SJCRH30 (cell line): ENCODE data around the gene CSAD. TPM values are rescaled to one million over a fixed set of nuclear protein-coding genes. Genes with fewer than 3 reads are reported as not detected.
"Not testable (repeated sequence)": the region's sequence is repeated elsewhere in the genome, so short reads cannot be mapped to it uniquely, and the experiment has no call there.

Experiments
- DNase-seq, 2 experiments: peaks; one replicate each; pipeline ENCODE4 v3.0.0-alpha.2; 2015 to 2020
- H3K27ac ChIP-seq: fragments of 250-450 bp; sonication (Bioruptor Pico); 2 replicates; pipeline ENCODE4 v1.5.1; 2020; ENCODE audit warnings: mild to moderate bottlenecking, moderate library complexity
- H3K27me3 ChIP-seq: fragments of 250-450 bp; sonication (Bioruptor Pico); 2 replicates; pipeline ENCODE4 v1.5.1; 2020; ENCODE audit warnings: mild to moderate bottlenecking, moderate library complexity
- H3K36me3 ChIP-seq: fragments of 250-450 bp; sonication (Bioruptor Pico); 2 replicates; pipeline ENCODE4 v1.5.1; 2020; ENCODE audit warnings: mild to moderate bottlenecking, moderate library complexity
- H3K4me1 ChIP-seq: fragments of 250-450 bp; sonication (Bioruptor Pico); 2 replicates; pipeline ENCODE4 v1.5.1; 2020; ENCODE audit warnings: mild to moderate bottlenecking, moderate library complexity
- H3K4me3 ChIP-seq: fragments of 250-450 bp; sonication (Bioruptor Pico); 2 replicates; pipeline ENCODE4 v1.5.1; 2020; ENCODE audit warnings: mild to moderate bottlenecking, moderate library complexity
- H3K9me3 ChIP-seq: fragments of 250-450 bp; sonication (Bioruptor Pico); replicated peaks from 2 replicates; pipeline ENCODE4 v1.5.1; 2020; ENCODE audit warnings: mild to moderate bottlenecking, moderate library complexity
- total RNA-seq: library from RNA; depleted of rRNA; stranded (reverse); fragments of >200 nt; shearing (Covaris generic); gene quantifications from 2 replicates; pipeline ENCODE4 v1.2.3, GENCODE V29; 2014

CSAD gene
- total RNA-seq, 1 experiment from 2014 or later: 3.3 TPM

- no peaks in the 10 kb centered on the region for H3K9me3 ChIP-seq
- H3K27me3 ChIP-seq: no peaks in the 10 kb centered on the region
- H3K4me1 ChIP-seq: no peaks in the 10 kb centered on the region
- no peak overlapping the region for H3K27ac ChIP-seq
- no peak overlapping the region for H3K4me3 ChIP-seq
- H3K36me3 ChIP-seq: peaks cover 34% of the 10 kb centered on the region
- no peak for DNase-seq
Observed at GRCh38 chr12:53184828-53185227, 4.1 kb upstream of the CSAD start.

- no peaks in the 10 kb centered on the region for H3K27me3 ChIP-seq
- no peak overlapping the region for H3K4me3 ChIP-seq
- no peaks in the 10 kb centered on the region for H3K9me3 ChIP-seq
- H3K36me3 ChIP-seq: peaks cover 34% of the 10 kb centered on the region
- DNase-seq: no peak
- H3K4me1 ChIP-seq: peaks cover 5% of the 10 kb centered on the region; the same call in 1 of the 2 replicates
- H3K27ac ChIP-seq: no peak overlapping the region
Observed at GRCh38 chr12:53182903-53183302, 2.2 kb upstream of the CSAD start.

GRCh38 chr12:53181935-53182334 is 1.2 kb upstream of the CSAD start:
- Histone ChIP-seq H3K4me3 (peak overlapping the region; percentile 73), H3K9me3 (no peaks in the 10 kb centered on the region), H3K36me3 (peaks cover 30% of the 10 kb centered on the region), H3K27ac (no peak overlapping the region), H3K4me1 (peaks cover 5% of the 10 kb centered on the region; the same call in 1 of the 2 replicates), H3K27me3 (no peaks in the 10 kb centered on the region)
- DNase-seq: no peak

GRCh38 chr12:53180931-53181645 is 363 bp upstream of the CSAD start:
- H3K36me3 ChIP-seq: peaks cover 25% of the 10 kb centered on the region
- H3K4me3 ChIP-seq: peak overlapping the region; percentile 73
- H3K27ac ChIP-seq: peak overlapping the region; percentile 64; the same call in 1 of the 2 replicates
- peak; percentile 82 for DNase-seq
- no peaks in the 10 kb centered on the region for H3K27me3 ChIP-seq
- H3K4me1 ChIP-seq: peaks cover 5% of the 10 kb centered on the region; the same call in 1 of the 2 replicates
- H3K9me3 ChIP-seq: no peaks in the 10 kb centered on the region

GRCh38 chr12:53179687-53180219 is 972 bp downstream of the CSAD start:
- peak overlapping the region; percentile 73 for H3K4me3 ChIP-seq
- H3K27me3 ChIP-seq: no peaks in the 10 kb centered on the region
- H3K27ac ChIP-seq: peak overlapping the region; percentile 64
- no peaks in the 10 kb centered on the region for H3K9me3 ChIP-seq
- peaks cover 16% of the 10 kb centered on the region for H3K36me3 ChIP-seq
- peaks cover 5% of the 10 kb centered on the region; the same call in 1 of the 2 replicates for H3K4me1 ChIP-seq
- peak; percentile 31 to 51 for DNase-seq

GRCh38 chr12:53178803-53179202 is 1.9 kb downstream of the CSAD start:
- not testable (repeated sequence) for H3K9me3 ChIP-seq, H3K4me1 ChIP-seq, DNase-seq, H3K4me3 ChIP-seq, H3K27me3 ChIP-seq, H3K27ac ChIP-seq
- H3K36me3 ChIP-seq: peaks cover 16% of the 10 kb centered on the region

GRCh38 chr12:53177447-53177846 is 3.3 kb downstream of the CSAD start:
- H3K27me3 ChIP-seq, H3K4me3 ChIP-seq, H3K27ac ChIP-seq, H3K36me3 ChIP-seq, H3K4me1 ChIP-seq, DNase-seq, H3K9me3 ChIP-seq: not testable (repeated sequence)

GRCh38 chr12:53176750-53177149 is 4.0 kb downstream of the CSAD start:
- no peak for DNase-seq
- Histone ChIP-seq H3K36me3 (no peaks in the 10 kb centered on the region), H3K4me1 (peaks cover 5% of the 10 kb centered on the region; the same call in 1 of the 2 replicates), H3K27me3 (no peaks in the 10 kb centered on the region), H3K9me3 (no peaks in the 10 kb centered on the region), H3K27ac (no peak overlapping the region), H3K4me3 (no peak overlapping the region)

- H3K9me3 ChIP-seq: no peaks in the 10 kb centered on the region
- no peak overlapping the region for H3K27ac ChIP-seq
- no peak overlapping the region for H3K4me3 ChIP-seq
- no peaks in the 10 kb centered on the region for H3K36me3 ChIP-seq
- H3K27me3 ChIP-seq: no peaks in the 10 kb centered on the region
- DNase-seq: no peak
- H3K4me1 ChIP-seq: peaks cover 5% of the 10 kb centered on the region; the same call in 1 of the 2 replicates
Observed at GRCh38 chr12:53174881-53175491, 5.7 kb downstream of the CSAD start.

GRCh38 chr12:53173085-53173715 is 7.5 kb downstream of the CSAD start:
- no peaks in the 10 kb centered on the region for H3K27me3 ChIP-seq
- H3K27ac ChIP-seq: no peak overlapping the region
- no peaks in the 10 kb centered on the region for H3K36me3 ChIP-seq
- H3K4me3 ChIP-seq: no peak overlapping the region
- DNase-seq: no peak
- no peaks in the 10 kb centered on the region for H3K9me3 ChIP-seq
- H3K4me1 ChIP-seq: no peaks in the 10 kb centered on the region

- DNase-seq: peak; percentile 43 to 50
- no peaks in the 10 kb centered on the region for H3K9me3 ChIP-seq
- H3K4me3 ChIP-seq: no peak overlapping the region
- H3K27me3 ChIP-seq: no peaks in the 10 kb centered on the region
- H3K27ac ChIP-seq: no peak overlapping the region
- H3K4me1 ChIP-seq: no peaks in the 10 kb centered on the region
- no peaks in the 10 kb centered on the region for H3K36me3 ChIP-seq
Observed at GRCh38 chr12:53172352-53172751, 8.4 kb downstream of the CSAD start.

GRCh38 chr12:53171725-53172329 is 8.9 kb downstream of the CSAD start:
- Histone ChIP-seq H3K27ac (no peak overlapping the region), H3K27me3 (no peaks in the 10 kb centered on the region)

GRCh38 chr12:53170876-53171724 is 9.6 kb downstream of the CSAD start:
- Histone ChIP-seq H3K9me3 (no peaks in the 10 kb centered on the region), H3K27me3 (no peaks in the 10 kb centered on the region), H3K4me3 (no peak overlapping the region), H3K4me1 (no peaks in the 10 kb centered on the region), H3K27ac (no peak overlapping the region), H3K36me3 (no peaks in the 10 kb centered on the region)
- no peak for DNase-seq

More at GRCh38 chr12:53171725-53172329, 8.9 kb downstream of the CSAD start:
- Histone ChIP-seq H3K4me1 (no peaks in the 10 kb centered on the region), H3K4me3 (no peak overlapping the region), H3K36me3 (no peaks in the 10 kb centered on the region), H3K9me3 (no peaks in the 10 kb centered on the region)
- no peak for DNase-seq

- Histone ChIP-seq H3K27ac (no peak overlapping the region), H3K4me1 (no peaks in the 10 kb centered on the region), H3K9me3 (no peaks in the 10 kb centered on the region), H3K36me3 (no peaks in the 10 kb centered on the region), H3K4me3 (no peak overlapping the region), H3K27me3 (no peaks in the 10 kb centered on the region)
- no peak for DNase-seq
Observed at GRCh38 chr12:53170215-53170614, 10.5 kb downstream of the CSAD start.
